Activated CD8-positive, alpha-beta T cell treated with anti-CD3 and anti-CD28 coated beads for 36 hours (primary cell): ENCODE data around the gene TMEM217. TPM values are rescaled to one million over a fixed set of nuclear protein-coding genes. Genes with fewer than 3 reads are reported as not detected.
A peak's percentile ranks its signal among the peaks of the same experiment; 100 is the strongest.

Source experiments
- ATAC-seq: fragments of 200-7000 bp; cut with Tn5 transposase; one replicate; pipeline ENCODE4 v1.10.0; 2021; ENCODE audit warnings: mild to moderate bottlenecking, moderate library complexity
- CTCF ChIA-PET: fragments of 350-600 bp; sonication (Branson Sonifier 250); formaldehyde crosslinking; loops from one replicate; lab custom pipeline; 2021; ENCODE audit warnings: antibody characterized with exemption; lab: Charles Lee
- POLR2A ChIA-PET: fragments of 350-600 bp; sonication (Branson Sonifier 250); formaldehyde crosslinking; loops from one replicate; lab custom pipeline; 2021; ENCODE audit warnings: antibody characterized with exemption; lab: Charles Lee
- DNase-seq: peaks from one replicate; pipeline ENCODE4 v3.0.0-alpha.2; 2020
- H3K27ac Mint-ChIP-seq: one replicate; pipeline ENCODE4 v1.8.0; 2021; ENCODE audit warnings: mild to moderate bottlenecking, mixed read lengths
- H3K27me3 Mint-ChIP-seq: one replicate; pipeline ENCODE4 v1.8.0; 2021; ENCODE audit warnings: mixed read lengths
- H3K36me3 Mint-ChIP-seq: one replicate; pipeline ENCODE4 v1.8.0; 2021; ENCODE audit warnings: low read depth, mixed read lengths
- H3K4me1 Mint-ChIP-seq: one replicate; pipeline ENCODE4 v1.8.0; 2021; ENCODE audit warnings: low read depth, mixed read lengths
- H3K4me3 Mint-ChIP-seq: one replicate; pipeline ENCODE4 v1.8.0; 2021; ENCODE audit warnings: mild to moderate bottlenecking, moderate library complexity, mixed read lengths
- H3K9me3 Mint-ChIP-seq: one replicate; pipeline ENCODE4 v1.8.0; 2021; ENCODE audit warnings: mixed read lengths
- CTCF ChIP-seq: fragments of 200-600 bp; IDR thresholded peaks from one replicate; pipeline ENCODE4 v1.8.0; 2022; ENCODE audit warnings: antibody characterized with exemption, mild to moderate bottlenecking
- intact Hi-C: fragments of 100-400 bp; cut with micrococcal nuclease; formaldehyde crosslinking; loops from one replicate; pipeline ENCODE4 v1.10.0; 2022
- total RNA-seq, 2 experiments: library from RNA; stranded (reverse); gene quantifications; one replicate each; pipeline ENCODE4 v1.2.3, GENCODE V29; 2021

Gene TMEM217
- total RNA-seq, 2 experiments from 2014 or later: 4.0 to 5.7 TPM

DNA sequence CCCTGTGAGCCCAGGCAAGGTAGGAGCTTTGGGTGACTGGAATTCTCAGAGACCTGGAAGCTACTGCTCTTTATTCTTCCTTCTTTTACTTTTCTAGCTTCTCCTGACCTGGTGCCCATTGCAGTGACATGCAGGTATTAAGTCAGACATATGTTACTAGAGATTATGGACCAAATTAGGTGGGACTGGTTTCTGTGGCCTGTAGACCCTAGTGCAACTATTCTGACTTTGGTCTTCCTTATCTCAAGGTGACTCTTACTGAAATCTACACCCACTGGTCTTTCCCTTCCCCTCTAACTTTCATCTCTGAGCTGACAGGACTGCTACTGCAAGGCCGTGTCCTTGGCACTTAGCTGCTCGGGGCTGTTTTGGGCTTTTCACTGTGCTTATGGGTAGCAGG lies 24.4 kb upstream of the TMEM217 start:
- Mint-ChIP-seq H3K27ac (no peak overlapping the region), H3K4me3 (no peak overlapping the region)

GRCh38 chr6:37280162-37280887 lies 22.4 kb upstream of the TMEM217 start:
- peaks cover 28% of the 10 kb centered on the region for H3K36me3 Mint-ChIP-seq

More for the DNA sequence above, 24.4 kb upstream of the TMEM217 start:
- ChIA-PET POLR2A (no interaction called here), CTCF (interaction anchor here (1.5 kb wide), 1 partner anchor 253 kb away, joined by 3 read pairs; no protein-coding TSS in a partner anchor)
- peaks cover 34% of the 10 kb centered on the region for H3K36me3 Mint-ChIP-seq
- intact Hi-C loops: no loop called here
- peaks cover 10% of the 10 kb centered on the region for H3K4me1 Mint-ChIP-seq
- TF ChIP-seq CTCF: no peak
- no peaks in the 10 kb centered on the region for H3K27me3 Mint-ChIP-seq
- ATAC-seq (no peak), DNase-seq (no peak)
- no peaks in the 10 kb centered on the region for H3K9me3 Mint-ChIP-seq

DNA sequence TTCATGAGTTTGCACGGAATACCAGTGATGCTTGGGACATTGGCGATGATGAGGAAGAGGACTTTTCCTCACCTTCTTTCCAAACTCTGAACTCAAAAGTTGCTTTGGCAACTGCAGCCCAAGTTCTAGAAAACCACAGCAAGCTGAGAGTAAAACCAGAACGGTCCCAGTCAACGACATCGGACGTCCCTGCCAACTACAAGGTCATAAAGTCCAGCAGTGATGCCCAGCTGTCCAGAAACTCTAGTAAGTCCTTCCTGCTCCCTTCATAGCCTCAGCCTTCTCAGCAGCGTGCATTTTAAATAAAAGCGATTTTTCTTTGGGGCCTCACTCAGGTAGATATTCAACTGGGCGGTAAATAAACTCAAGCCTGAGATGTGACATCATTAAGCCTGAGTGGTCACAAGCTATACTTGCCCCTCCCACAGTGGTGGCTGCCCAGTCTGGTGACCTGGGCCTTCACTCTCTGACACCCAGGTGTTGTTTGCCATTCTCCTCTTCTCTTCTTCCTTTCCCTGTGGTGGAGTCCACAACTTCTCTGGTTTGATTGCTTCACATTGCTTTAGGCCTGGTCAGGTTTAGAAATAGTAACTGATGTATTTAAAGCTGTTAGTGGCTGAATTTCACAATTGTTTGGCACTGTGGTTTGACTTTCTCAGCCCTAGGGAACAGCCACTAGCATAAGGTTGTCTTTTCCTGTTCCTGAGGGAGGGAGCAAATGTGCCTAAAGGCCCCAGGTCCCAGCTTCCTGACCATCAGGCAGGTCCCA lies 21.6 kb upstream of the TMEM217 start:
- intact Hi-C loops: no loop called here
- H3K4me3 Mint-ChIP-seq: no peak overlapping the region
- ATAC-seq (no peak), DNase-seq (no peak)
- H3K27me3 Mint-ChIP-seq: no peaks in the 10 kb centered on the region
- POLR2A ChIA-PET: interaction anchor here (0.5 to 1.4 kb wide), 3 partner anchors 8 to 189 kb away, joined by 3 to 4 read pairs (median 3); no protein-coding TSS in a partner anchor
- CTCF ChIA-PET: interaction anchor here (1.4 kb wide), 2 partner anchors 13 to 46 kb away, joined by 3 read pairs; no protein-coding TSS in a partner anchor
- H3K27ac Mint-ChIP-seq: no peak overlapping the region
- H3K4me1 Mint-ChIP-seq: peaks cover 25% of the 10 kb centered on the region
- no peaks in the 10 kb centered on the region for H3K9me3 Mint-ChIP-seq
- no peak for TF ChIP-seq CTCF
- H3K36me3 Mint-ChIP-seq: peaks cover 31% of the 10 kb centered on the region

More at GRCh38 chr6:37280162-37280887, 22.4 kb upstream of the TMEM217 start:
- intact Hi-C loops: no loop called here
- POLR2A ChIA-PET: interaction anchor here (0.6 to 1.4 kb wide), 3 partner anchors 9 to 11 kb away, joined by 3 to 4 read pairs (median 3); no protein-coding TSS in a partner anchor
- ATAC-seq: no peak
- no peak for DNase-seq
- CTCF ChIA-PET: interaction anchor here (1.4 kb wide), 1 partner anchor 45 kb away, joined by 3 read pairs; no protein-coding TSS in a partner anchor
- no peak for TF ChIP-seq CTCF
- Mint-ChIP-seq H3K27ac (no peak overlapping the region), H3K4me1 (peaks cover 21% of the 10 kb centered on the region), H3K4me3 (no peak overlapping the region), H3K9me3 (no peaks in the 10 kb centered on the region), H3K27me3 (no peaks in the 10 kb centered on the region)

DNA sequence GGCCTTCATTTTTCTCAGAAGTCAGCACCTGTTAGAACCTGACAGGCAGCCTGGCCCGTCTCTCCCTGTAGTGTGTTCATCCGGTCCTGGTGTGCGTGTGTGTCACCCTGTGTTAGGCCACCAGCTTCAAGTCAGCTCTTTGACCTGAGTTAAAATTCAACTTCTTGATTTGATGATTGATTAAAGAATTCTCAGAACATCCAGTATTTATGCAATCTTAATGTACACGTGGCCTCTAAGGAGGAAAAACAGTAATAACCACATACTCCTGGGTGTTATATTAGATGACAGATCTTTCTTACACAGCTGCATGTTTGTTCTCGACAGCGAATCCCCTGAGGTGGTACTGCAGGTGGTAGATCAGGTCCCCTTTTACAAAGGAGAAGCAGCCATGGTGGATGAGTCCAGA lies 19.1 kb upstream of the TMEM217 start:
- no peak for ATAC-seq
- Mint-ChIP-seq H3K9me3 (no peaks in the 10 kb centered on the region), H3K27me3 (no peaks in the 10 kb centered on the region), H3K4me3 (no peak overlapping the region), H3K27ac (no peak overlapping the region), H3K4me1 (peaks cover 49% of the 10 kb centered on the region), H3K36me3 (peaks cover 28% of the 10 kb centered on the region)
- no peak for TF ChIP-seq CTCF
- ChIA-PET POLR2A (no interaction called here), CTCF (interaction anchor here (1.3 kb wide), 1 partner anchor 258 kb away, joined by 3 read pairs; no protein-coding TSS in a partner anchor)
- intact Hi-C loops: no loop called here
- peak; percentile 37 for DNase-seq
